GM10266 (cell line): ENCODE measurements around the gene AGRP.
"Not testable (repeated sequence)": the region's sequence is repeated elsewhere in the genome, so short reads cannot be mapped to it uniquely, and the experiment has no call there.

ENCODE experiments used
- DNase-seq: peaks from one replicate; pipeline ENCODE4 v3.0.0; 2012; ENCODE audit errors: extremely low spot score
- TF ChIP-seq, protein P1 (sequence below): IDR thresholded peaks from 2 replicates; pipeline ENCODE4 v1.5.1; 2012; ENCODE audit warnings: mild to moderate bottlenecking, low read depth; ENCODE audit not compliant: control insufficient read depth, insufficient read depth; ENCODE audit errors: missing control alignments

Gene AGRP

DNA sequence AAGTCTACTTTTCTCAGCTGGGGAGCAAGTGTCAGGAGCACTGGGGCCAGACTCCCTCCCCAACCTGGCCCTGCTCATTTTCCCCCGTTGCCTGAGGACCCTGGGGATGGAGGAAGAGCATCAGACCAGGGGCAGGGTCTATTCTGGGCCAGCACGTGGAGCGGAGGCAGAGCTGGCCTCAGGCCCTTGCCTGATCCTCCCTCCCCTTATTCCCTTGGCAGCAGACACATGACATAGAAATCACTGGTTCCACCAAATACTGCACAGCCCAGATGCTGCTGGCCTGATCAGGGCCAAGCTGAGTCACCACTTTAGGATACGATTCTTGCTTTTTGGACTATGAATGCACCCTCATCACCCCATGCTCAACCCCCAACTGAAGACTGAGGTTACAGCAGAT is 15.8 kb upstream of the AGRP start:
- DNase-seq, result no peak
- TF ChIP-seq, protein P1, sequence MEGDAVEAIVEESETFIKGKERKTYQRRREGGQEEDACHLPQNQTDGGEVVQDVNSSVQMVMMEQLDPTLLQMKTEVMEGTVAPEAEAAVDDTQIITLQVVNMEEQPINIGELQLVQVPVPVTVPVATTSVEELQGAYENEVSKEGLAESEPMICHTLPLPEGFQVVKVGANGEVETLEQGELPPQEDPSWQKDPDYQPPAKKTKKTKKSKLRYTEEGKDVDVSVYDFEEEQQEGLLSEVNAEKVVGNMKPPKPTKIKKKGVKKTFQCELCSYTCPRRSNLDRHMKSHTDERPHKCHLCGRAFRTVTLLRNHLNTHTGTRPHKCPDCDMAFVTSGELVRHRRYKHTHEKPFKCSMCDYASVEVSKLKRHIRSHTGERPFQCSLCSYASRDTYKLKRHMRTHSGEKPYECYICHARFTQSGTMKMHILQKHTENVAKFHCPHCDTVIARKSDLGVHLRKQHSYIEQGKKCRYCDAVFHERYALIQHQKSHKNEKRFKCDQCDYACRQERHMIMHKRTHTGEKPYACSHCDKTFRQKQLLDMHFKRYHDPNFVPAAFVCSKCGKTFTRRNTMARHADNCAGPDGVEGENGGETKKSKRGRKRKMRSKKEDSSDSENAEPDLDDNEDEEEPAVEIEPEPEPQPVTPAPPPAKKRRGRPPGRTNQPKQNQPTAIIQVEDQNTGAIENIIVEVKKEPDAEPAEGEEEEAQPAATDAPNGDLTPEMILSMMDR, result no peak

DNA sequence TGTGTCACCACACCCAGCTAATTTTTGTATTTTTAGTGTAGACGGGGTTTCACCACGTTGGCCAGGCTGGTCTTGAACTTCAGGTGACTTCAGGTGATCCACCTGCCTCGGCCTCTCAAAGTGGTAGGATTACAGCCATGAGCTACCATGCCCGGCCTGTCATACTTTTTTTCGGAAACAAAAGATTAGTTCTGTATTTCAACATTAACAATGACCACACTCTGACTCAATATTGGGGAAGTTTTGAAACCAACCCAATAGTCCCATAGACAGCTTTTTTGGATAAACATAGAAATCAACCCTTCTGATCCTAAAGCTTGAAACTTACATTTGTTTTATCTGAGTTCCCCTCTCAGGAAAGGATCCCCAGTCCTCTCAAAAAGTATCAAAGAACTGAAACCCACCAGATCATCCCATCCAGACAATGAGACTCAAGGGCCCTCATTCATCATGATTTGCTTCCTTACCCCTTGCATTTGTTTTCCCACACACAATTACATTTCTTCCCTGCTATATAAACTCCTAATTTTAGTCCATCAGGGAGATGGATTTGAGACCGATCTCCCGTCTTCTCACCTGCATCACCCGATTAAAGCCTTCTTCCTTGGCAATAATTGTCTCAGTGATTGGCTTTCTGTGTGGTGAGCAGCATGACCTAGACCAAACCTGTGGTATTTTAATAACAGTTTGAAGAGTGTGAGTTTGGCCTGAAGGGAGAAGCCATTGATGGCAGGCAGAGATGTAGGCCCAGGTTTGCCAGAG is 7.2 kb upstream of the AGRP start:
- DNase-seq, result no peak
- TF ChIP-seq, protein P1, result no peak

DNA sequence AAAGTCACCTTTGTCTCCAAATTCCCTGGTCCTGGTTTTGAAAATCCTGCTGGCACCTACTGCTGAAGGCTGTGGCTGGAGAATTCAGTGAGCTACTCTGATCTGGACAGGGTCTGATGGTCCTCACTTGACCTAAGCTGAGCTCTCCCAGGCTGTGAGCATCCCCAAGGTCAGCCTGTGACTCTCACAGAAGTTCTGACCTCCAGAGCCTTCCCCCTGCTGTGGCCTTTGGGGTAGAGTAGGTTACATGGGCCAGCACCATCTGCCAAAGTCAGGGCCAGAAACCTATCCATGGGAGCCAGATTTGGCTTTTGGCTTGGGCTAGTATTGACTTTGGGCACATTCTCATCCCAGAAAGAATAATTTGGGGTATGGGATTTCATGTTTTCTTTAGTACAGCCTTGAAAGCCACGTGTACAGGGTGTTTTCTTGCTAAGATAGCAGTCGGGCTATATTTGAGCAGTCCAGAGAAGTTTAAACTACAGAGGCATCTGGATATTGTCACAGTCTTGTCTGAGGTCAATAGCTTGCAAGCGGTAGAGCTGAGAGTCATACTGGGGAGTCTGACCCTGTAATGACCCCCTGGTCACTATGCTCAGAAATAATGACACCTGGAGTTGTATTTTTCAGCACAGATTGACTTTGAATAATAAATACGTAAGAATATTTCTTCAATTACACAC is 6.2 kb upstream of the AGRP start:
- TF ChIP-seq, protein P1, result no peak
- no peak for DNase-seq

DNA sequence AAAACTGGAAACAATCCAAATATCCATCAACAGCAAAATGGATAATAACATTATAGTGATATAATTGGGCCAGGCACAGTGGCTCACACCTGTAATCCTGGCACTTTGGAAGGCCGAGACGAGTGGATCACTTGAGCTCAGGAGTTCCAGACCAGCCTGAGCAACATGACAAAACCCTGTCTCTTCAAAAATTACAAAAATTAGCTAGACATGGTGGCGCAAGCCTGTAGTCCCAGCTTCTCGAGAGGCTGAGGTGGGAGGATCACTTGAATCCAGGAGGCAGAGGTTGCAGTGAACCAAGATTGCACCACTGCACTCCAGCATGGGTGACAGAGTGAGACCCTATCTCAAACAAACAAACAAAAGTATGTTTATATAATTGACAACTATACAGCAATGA is 4.2 kb upstream of the AGRP start:
- not testable (repeated sequence) for DNase-seq

DNA sequence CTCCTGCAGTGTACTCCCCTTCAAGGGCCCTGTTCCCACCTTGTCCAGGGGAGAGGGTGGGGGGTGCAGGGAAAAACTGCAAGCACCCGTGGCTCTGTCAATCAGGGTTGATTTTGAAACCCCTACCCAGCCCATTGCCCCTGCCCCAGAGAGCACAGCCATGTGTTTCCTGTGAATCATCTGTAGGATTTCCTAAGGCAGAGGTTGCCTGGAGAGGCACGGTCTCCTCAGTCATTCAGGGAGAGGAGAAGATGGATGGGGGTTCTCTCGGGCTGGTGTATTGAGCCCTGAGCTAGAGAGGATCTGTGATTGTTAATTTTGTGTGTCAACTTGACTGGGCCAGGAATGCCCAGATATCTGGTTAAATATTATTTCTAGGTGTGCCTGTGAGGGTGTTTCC is 3.5 kb upstream of the AGRP start:
- TF ChIP-seq, protein P1, result no peak
- no peak for DNase-seq

DNA sequence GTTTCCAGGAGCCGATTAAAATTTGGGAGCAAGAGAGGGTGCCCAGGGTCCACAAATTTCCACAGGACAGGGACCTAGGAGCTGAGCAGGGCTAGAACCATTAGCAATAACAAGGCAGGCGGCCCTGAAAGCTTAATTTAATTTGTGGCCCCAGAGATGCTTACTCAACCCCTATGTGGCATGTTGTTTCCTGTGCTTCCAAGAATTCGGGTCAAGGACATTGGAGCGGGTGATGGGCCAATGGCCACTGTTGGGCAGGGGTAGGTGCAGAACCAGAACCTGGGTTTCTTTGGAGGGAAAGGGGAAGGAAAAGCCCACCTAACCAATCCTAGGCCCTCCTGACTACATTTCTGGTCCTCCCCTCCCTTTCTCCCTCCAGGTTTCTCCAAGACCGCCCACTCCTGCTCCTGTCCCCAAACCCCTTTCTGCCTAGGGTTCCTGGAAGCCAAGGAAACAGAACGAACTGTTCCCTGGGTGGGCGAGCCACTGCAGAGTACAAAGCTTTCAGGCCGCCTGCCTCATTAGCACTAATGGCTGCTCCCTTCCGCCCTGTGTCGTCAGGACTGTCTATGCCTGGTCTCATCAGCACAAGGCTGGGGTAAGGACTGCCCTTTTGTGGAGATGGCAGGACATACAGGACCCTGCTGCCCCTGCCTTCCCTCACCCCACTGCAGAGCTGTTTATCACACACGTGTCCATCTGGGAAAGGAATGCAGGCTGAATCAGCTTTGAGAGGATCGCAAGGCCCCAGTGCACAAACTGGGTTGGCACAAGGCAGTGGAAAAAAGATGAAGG is 581 bp upstream of the AGRP start:
- TF ChIP-seq, protein P1, result no peak
- no peak for DNase-seq

DNA sequence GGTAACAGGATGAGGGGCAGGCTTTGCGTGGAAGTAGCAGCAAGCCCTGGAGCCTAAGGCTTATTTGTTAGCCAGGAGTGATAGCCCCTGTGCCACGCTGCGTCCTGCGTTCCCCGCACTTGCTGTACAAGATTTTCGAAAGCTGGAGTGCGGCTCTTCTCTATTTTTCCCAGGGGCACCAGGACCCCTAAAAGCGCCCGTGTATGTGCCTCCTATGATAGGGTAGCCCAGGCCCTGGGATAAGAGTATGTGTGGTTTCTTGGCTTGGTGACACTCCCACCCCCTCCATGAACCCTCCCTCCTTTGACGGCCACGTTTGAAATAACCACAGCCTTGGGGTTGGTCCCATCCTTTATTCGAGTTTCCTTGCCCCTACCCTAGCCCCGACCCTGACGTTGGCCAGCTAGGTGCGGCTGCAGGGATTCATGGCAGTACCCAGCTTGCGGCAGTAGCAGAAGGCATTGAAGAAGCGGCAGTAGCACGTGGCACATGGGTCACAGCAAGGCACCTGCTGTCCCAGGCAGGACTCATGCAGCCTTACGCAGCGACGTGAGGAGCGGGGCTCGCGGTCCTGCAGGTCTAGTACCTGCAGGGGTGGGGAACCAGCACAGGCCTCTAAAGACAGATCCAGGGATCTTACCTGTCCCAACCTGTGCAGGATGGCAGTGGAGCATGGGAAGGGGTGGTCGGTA is 968 bp downstream of the AGRP start:
- DNase-seq, result no peak
- TF ChIP-seq, protein P1, result no peak
